ENCODE data around the gene TXNDC11. TPM values are rescaled to one million over a fixed set of nuclear protein-coding genes. Genes with fewer than 3 reads are reported as not detected.

The TXNDC11 gene
- total and polyA plus RNA-seq, 3 donors from 2014 or later: 34.4 to 45.3 (median 42.3) TPM

- no peaks in the 10 kb centered on the region for H3K36me3 ChIP-seq (ENCODE audit: low read depth, missing control alignments)
These were observed 4.9 kb downstream of the TXNDC11 start for GRCh38 chr16:11737713-11738112.

GRCh38 chr16:11736903-11737302 lies 5.8 kb downstream of the TXNDC11 start:
- H3K9me3 ChIP-seq: no peaks in the 10 kb centered on the region
- intact Hi-C loops (cut with DNase I; ENCODE audit: low total_unique reads): no loop called here
- no peak overlapping the region for H3K4me3 ChIP-seq
- no peaks in the 10 kb centered on the region for H3K36me3 ChIP-seq (ENCODE audit: low read depth, missing control alignments)
- DNase-seq: no peak
- TF ChIP-seq POLR2A (IDR thresholded peaks at IDR 0.05) (no peak), CTCF (IDR thresholded peaks at IDR 0.05) (no peak)
- peaks cover 14% of the 10 kb centered on the region for H3K4me1 ChIP-seq
- no peaks in the 10 kb centered on the region for H3K27me3 ChIP-seq
- H3K27ac ChIP-seq: no peak overlapping the region
- 80 to 87% methylated on average over 6 of the region's 6 CpGs for WGBS, 2 donors

More at GRCh38 chr16:11737713-11738112, 4.9 kb downstream of the TXNDC11 start:
- DNase-seq: no peak
- Histone ChIP-seq H3K4me1 (peaks cover 14% of the 10 kb centered on the region), H3K4me3 (no peak overlapping the region), H3K27ac (no peak overlapping the region), H3K9me3 (no peaks in the 10 kb centered on the region), H3K27me3 (no peaks in the 10 kb centered on the region)
- 75% methylated on average over 8 of the region's 8 CpGs for WGBS, 2 donors
- no peak for TF ChIP-seq CTCF (IDR thresholded peaks at IDR 0.05)
- TF ChIP-seq POLR2A (IDR thresholded peaks at IDR 0.05): no peak
- intact Hi-C loops (cut with DNase I; ENCODE audit: low total_unique reads): no loop called here

- Histone ChIP-seq H3K4me1 (peaks cover 7% of the 10 kb centered on the region), H3K27ac (no peak overlapping the region), H3K4me3 (no peak overlapping the region), H3K27me3 (no peaks in the 10 kb centered on the region), H3K36me3 (ENCODE audit: low read depth, missing control alignments) (no peaks in the 10 kb centered on the region), H3K9me3 (no peaks in the 10 kb centered on the region)
- WGBS, 2 donors: 59 to 74% methylated on average over 8 of the region's 8 CpGs
- DNase-seq: no peak
- intact Hi-C loops (cut with DNase I; ENCODE audit: low total_unique reads): no loop called here
- no peak for TF ChIP-seq CTCF (IDR thresholded peaks at IDR 0.05)
- no peak for TF ChIP-seq POLR2A (IDR thresholded peaks at IDR 0.05)
These were observed 6.9 kb downstream of the TXNDC11 start for GRCh38 chr16:11735787-11736186.

- no peaks in the 10 kb centered on the region for H3K4me1 ChIP-seq
- H3K27ac ChIP-seq: no peak overlapping the region
- 60 to 71% methylated on average over 6 of the region's 6 CpGs for WGBS, 2 donors
- H3K27me3 ChIP-seq: no peaks in the 10 kb centered on the region
- DNase-seq: no peak
- intact Hi-C loops (cut with DNase I; ENCODE audit: low total_unique reads): no loop called here
- H3K9me3 ChIP-seq: no peaks in the 10 kb centered on the region
- no peak for TF ChIP-seq CTCF (IDR thresholded peaks at IDR 0.05)
- no peak for TF ChIP-seq POLR2A (IDR thresholded peaks at IDR 0.05)
- H3K4me3 ChIP-seq: no peak overlapping the region
- H3K36me3 ChIP-seq (ENCODE audit: low read depth, missing control alignments): no peaks in the 10 kb centered on the region
These were observed 8.0 kb downstream of the TXNDC11 start for GRCh38 chr16:11734653-11735043.

- Histone ChIP-seq H3K4me1 (no peaks in the 10 kb centered on the region), H3K27ac (no peak overlapping the region), H3K27me3 (no peaks in the 10 kb centered on the region), H3K9me3 (no peaks in the 10 kb centered on the region), H3K36me3 (ENCODE audit: low read depth, missing control alignments) (no peaks in the 10 kb centered on the region), H3K4me3 (no peak overlapping the region)
- intact Hi-C loops (cut with DNase I; ENCODE audit: low total_unique reads): no loop called here
- TF ChIP-seq CTCF (IDR thresholded peaks at IDR 0.05): no peak
- TF ChIP-seq POLR2A (IDR thresholded peaks at IDR 0.05): no peak
- DNase-seq: no peak
- WGBS, 2 donors: 39 to 51% methylated on average over 3 of the region's 3 CpGs
These were observed 8.5 kb downstream of the TXNDC11 start for GRCh38 chr16:11734025-11734652.

Measured in testis (tissue), 3 donors.